Transverse colon (tissue), 3 donors: Measurements from ENCODE around the gene DTWD2.

Experiments used
- EP300 ChIP-seq: sonication (generic); formaldehyde crosslinking; IDR thresholded peaks from one replicate; pipeline ENCODE4 v1.6.1; 2017; ENCODE audit warnings: antibody characterized with exemption, low read depth
- POLR2A ChIP-seq: fragments of 450-650 bp; IDR thresholded peaks from one replicate; pipeline ENCODE4 v1.6.1; 2016; ENCODE audit warnings: antibody characterized with exemption, mild to moderate bottlenecking, moderate library complexity
- TF ChIP-seq, protein P1 (sequence below), 5 experiments: fragments of 200-600 bp in 3 of 5; fragments of 450-650 bp in 2 of 5; sonication (generic) in 3 of 5; IDR thresholded peaks; 1 replicate in 2 of 5; 2 replicates in 3 of 5; pipeline ENCODE4 v1.5.1; 2016 to 2017; ENCODE audit warnings: antibody characterized with exemption in 5 of 5, inconsistent platforms in 3 of 5, mild to moderate bottlenecking in 2 of 5, moderate library complexity in 1 of 5

DNA sequence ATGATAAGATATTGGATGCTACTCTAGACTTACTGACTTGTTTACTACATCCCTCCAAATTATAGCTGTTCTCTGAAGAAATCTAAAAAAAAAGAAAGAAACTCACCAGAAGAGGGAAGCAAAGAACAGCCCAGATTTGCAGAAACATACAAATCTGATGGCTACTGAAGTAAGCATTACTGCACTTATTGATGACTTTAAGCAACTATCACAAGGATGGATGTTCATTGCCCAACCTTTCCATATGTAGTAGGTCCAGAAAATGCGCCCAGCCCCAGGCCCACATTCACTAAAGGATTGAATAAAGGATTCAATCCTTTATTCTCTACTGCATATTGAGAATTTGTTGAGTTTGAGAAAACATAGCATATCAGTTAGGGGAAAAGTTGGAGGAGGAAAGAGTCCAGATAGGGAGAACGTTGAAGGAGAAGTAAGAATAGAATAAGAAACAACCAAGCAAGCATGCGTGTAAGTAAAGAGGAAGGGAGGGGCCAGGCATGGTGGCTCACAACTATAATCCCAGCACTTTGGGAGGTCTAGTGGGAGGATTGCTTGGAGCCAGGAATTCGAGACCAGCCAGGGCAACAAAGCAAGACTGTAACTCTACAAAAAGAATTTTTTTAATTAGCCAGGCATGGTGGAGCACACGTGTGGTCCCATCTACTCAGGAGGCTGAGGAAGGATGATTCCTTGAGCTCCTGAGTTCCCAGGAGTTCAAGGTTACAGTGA is 33.8 kb upstream of the DTWD2 start:
- TF ChIP-seq, protein P1, sequence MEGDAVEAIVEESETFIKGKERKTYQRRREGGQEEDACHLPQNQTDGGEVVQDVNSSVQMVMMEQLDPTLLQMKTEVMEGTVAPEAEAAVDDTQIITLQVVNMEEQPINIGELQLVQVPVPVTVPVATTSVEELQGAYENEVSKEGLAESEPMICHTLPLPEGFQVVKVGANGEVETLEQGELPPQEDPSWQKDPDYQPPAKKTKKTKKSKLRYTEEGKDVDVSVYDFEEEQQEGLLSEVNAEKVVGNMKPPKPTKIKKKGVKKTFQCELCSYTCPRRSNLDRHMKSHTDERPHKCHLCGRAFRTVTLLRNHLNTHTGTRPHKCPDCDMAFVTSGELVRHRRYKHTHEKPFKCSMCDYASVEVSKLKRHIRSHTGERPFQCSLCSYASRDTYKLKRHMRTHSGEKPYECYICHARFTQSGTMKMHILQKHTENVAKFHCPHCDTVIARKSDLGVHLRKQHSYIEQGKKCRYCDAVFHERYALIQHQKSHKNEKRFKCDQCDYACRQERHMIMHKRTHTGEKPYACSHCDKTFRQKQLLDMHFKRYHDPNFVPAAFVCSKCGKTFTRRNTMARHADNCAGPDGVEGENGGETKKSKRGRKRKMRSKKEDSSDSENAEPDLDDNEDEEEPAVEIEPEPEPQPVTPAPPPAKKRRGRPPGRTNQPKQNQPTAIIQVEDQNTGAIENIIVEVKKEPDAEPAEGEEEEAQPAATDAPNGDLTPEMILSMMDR (IDR thresholded peaks at IDR 0.05) = peak; percentile 28 to 38 (median 36)
- TF ChIP-seq EP300 (no peak), POLR2A (no peak)
